WTC11 (cell line): ENCODE results near the gene CRELD2. TPM values are rescaled to one million over a fixed set of nuclear protein-coding genes. Genes with fewer than 3 reads are reported as not detected.
A peak's percentile ranks its signal among the peaks of the same experiment; 100 is the strongest.

Experiments
- ATAC-seq: fragments of 200-7000 bp; cut with Tn5 transposase; 2 replicates; pipeline ENCODE4 v1.10.0; 2021; ENCODE audit warnings: mild to moderate bottlenecking, moderate library complexity
- CTCF ChIA-PET: fragments of 300-600 bp; sonication (Branson Sonifier 250); formaldehyde crosslinking; loops from one replicate; lab custom pipeline; 2021; ENCODE audit warnings: antibody characterized with exemption; lab: Charles Lee
- POLR2A ChIA-PET: fragments of 350-600 bp; sonication (Branson Sonifier 250); formaldehyde crosslinking; loops from one replicate; lab custom pipeline; 2021; ENCODE audit warnings: antibody characterized with exemption; lab: Charles Lee
- DNase-seq: peaks from one replicate; pipeline ENCODE4 v3.0.0; 2021; ENCODE audit warnings: low spot score
- H3K27ac Mint-ChIP-seq: 2 replicates; pipeline ENCODE4 v1.8.0; 2021; ENCODE audit warnings: mixed read lengths
- H3K27me3 Mint-ChIP-seq: 2 replicates; pipeline ENCODE4 v1.8.0; 2021; ENCODE audit warnings: low read depth, mild to moderate bottlenecking, moderate library complexity, mixed read lengths
- H3K36me3 Mint-ChIP-seq: 2 replicates; pipeline ENCODE4 v1.8.0; 2021; ENCODE audit warnings: mixed read lengths
- H3K4me1 Mint-ChIP-seq: 2 replicates; pipeline ENCODE4 v1.8.0; 2022; ENCODE audit warnings: mixed read lengths
- H3K4me3 Mint-ChIP-seq: 2 replicates; pipeline ENCODE4 v1.8.0; 2021; ENCODE audit warnings: mild to moderate bottlenecking, moderate library complexity, mixed read lengths
- H3K9me3 Mint-ChIP-seq: 2 replicates; pipeline ENCODE4 v1.8.0; 2021; ENCODE audit warnings: mixed read lengths
- AR ChIP-seq: fragments of 250-450 bp; sonication (Bioruptor Pico); IDR thresholded peaks from 2 replicates; pipeline ENCODE4 v1.9.0; 2021; ENCODE audit warnings: mild to moderate bottlenecking
- CBFB ChIP-seq: sonication (generic); formaldehyde crosslinking; IDR thresholded peaks from 2 replicates; pipeline ENCODE4 v1.8.1; 2022; ENCODE audit warnings: mild to moderate bottlenecking, low read depth, missing genetic modification reagents
- CDX4 ChIP-seq: fragments of 250-450 bp; sonication (Bioruptor Pico); IDR thresholded peaks from 2 replicates; pipeline ENCODE4 v1.9.0; 2021; ENCODE audit warnings: moderate library complexity, mild to moderate bottlenecking, inconsistent platforms, borderline replicate concordance
- CTCF ChIP-seq: fragments of 200-600 bp; IDR thresholded peaks from 2 replicates; pipeline ENCODE4 v1.8.0; 2022; ENCODE audit warnings: antibody characterized with exemption
- E2F4 ChIP-seq: sonication (generic); formaldehyde crosslinking; IDR thresholded peaks from 2 replicates; pipeline ENCODE4 v1.8.1; 2022; ENCODE audit warnings: low read depth, mild to moderate bottlenecking, moderate library complexity, missing genetic modification reagents, borderline replicate concordance
- ERG ChIP-seq: fragments of 250-450 bp; sonication (Bioruptor Pico); IDR thresholded peaks from 2 replicates; pipeline ENCODE4 v1.8.0; 2021; ENCODE audit warnings: mild to moderate bottlenecking
- ETV6 ChIP-seq: sonication (generic); formaldehyde crosslinking; IDR thresholded peaks from 2 replicates; pipeline ENCODE4 v1.8.1; 2022; ENCODE audit warnings: mild to moderate bottlenecking, missing genetic modification reagents
- FOXP4 ChIP-seq: sonication (generic); formaldehyde crosslinking; IDR thresholded peaks from 2 replicates; pipeline ENCODE4 v1.8.0; 2022; ENCODE audit warnings: mild to moderate bottlenecking, missing genetic modification reagents
- HMGA2 ChIP-seq: fragments of 250-450 bp; sonication (Bioruptor Pico); IDR thresholded peaks from 2 replicates; pipeline ENCODE4 v1.4.0; 2021; ENCODE audit warnings: mild to moderate bottlenecking, moderate library complexity
- IRF2 ChIP-seq: sonication (generic); formaldehyde crosslinking; IDR thresholded peaks from 2 replicates; pipeline ENCODE4 v1.8.0; 2022; ENCODE audit warnings: low read depth, missing genetic modification reagents, borderline replicate concordance
- MAX ChIP-seq: sonication (generic); formaldehyde crosslinking; IDR thresholded peaks from 2 replicates; pipeline ENCODE4 v1.8.0; 2022; ENCODE audit warnings: mild to moderate bottlenecking, missing genetic modification reagents
- NR1H2 ChIP-seq: sonication (generic); formaldehyde crosslinking; IDR thresholded peaks from 2 replicates; pipeline ENCODE4 v1.9.0; 2021; ENCODE audit warnings: mild to moderate bottlenecking, moderate library complexity, missing genetic modification reagents
- ZSCAN18 ChIP-seq: fragments of 250-450 bp; sonication (Bioruptor Pico); IDR thresholded peaks from 2 replicates; pipeline ENCODE4 v2.1.2; 2022; ENCODE audit warnings: mild to moderate bottlenecking, moderate library complexity
- total RNA-seq: library from RNA; stranded (reverse); gene quantifications from 3 replicates; pipeline ENCODE4 v1.2.3, GENCODE V29; 2021

Gene CRELD2
- total RNA-seq, 1 experiment from 2014 or later = 42.8 TPM

- no peaks in the 10 kb centered on the region for H3K27me3 Mint-ChIP-seq
- DNase-seq = no peak
- H3K4me1 Mint-ChIP-seq = peaks cover 5% of the 10 kb centered on the region; the same call in 1 of the 2 replicates
- ChIA-PET POLR2A (no interaction called here), CTCF (interaction anchor here (0.7 to 2.1 kb wide), 2 partner anchors 14 to 114 kb away, joined by 3 to 8 read pairs; no protein-coding TSS in a partner anchor)
- H3K27ac Mint-ChIP-seq = no peak overlapping the region
- TF ChIP-seq NR1H2 (CRISPR knock-in tag) (no peak), ZSCAN18 (CRISPR knock-in tag) (no peak), IRF2 (CRISPR knock-in tag) (no peak), AR (no peak), CTCF (no peak), MAX (no peak), HMGA2 (CRISPR knock-in tag) (no peak), CBFB (CRISPR knock-in tag) (no peak), CDX4 (CRISPR knock-in tag) (no peak), FOXP4 (CRISPR knock-in tag) (no peak), ERG (no peak), E2F4 (CRISPR knock-in tag) (no peak), ETV6 (CRISPR knock-in tag) (no peak)
- no peaks in the 10 kb centered on the region for H3K9me3 Mint-ChIP-seq
- H3K36me3 Mint-ChIP-seq = peaks cover 10% of the 10 kb centered on the region
- no peak for ATAC-seq
- H3K4me3 Mint-ChIP-seq = peak overlapping the region; percentile 78
These were observed 1.6 kb upstream of the CRELD2 start for GRCh38 chr22:49916831-49917230.
